GM12878 (cell line): Measurements from ENCODE around the gene EEF1G. TPM values are rescaled to one million over a fixed set of nuclear protein-coding genes. Genes with fewer than 3 reads are reported as not detected.

Experiments used
- CREB1 ChIP-seq: IDR thresholded peaks from 2 replicates; pipeline ENCODE4 v1.6.1; 2012; ENCODE audit warnings: low read depth, mild to moderate bottlenecking, inconsistent platforms
- CTCF ChIP-seq, 3 experiments: IDR thresholded peaks in 2 of 3; conservative IDR thresholded peaks in 1 of 3; 2 replicates each; pipeline ENCODE4 v1.5.1; 2011; ENCODE audit warnings: low read depth in 3 of 3, low read length in 3 of 3, mild to moderate bottlenecking in 3 of 3, control low read depth in 2 of 3, moderate library complexity in 2 of 3, inconsistent platforms in 1 of 3, mixed read lengths in 1 of 3; ENCODE audit not compliant: control insufficient read depth in 2 of 3, insufficient read depth in 1 of 3; ENCODE audit errors: extremely low read depth in 1 of 3
- DPF2 ChIP-seq: fragments of 450-650 bp; IDR thresholded peaks from 2 replicates; pipeline ENCODE4 v1.6.1; 2017; ENCODE audit warnings: mild to moderate bottlenecking
- EGR1 ChIP-seq, 2 experiments: IDR thresholded peaks; 1 replicate in 1 of 2; 2 replicates in 1 of 2; pipeline ENCODE4 v1.6.1; 2011 to 2012; ENCODE audit warnings: low read depth in 2 of 2, low read length in 2 of 2, borderline replicate concordance in 1 of 2, mild to moderate bottlenecking in 1 of 2, moderate library complexity in 1 of 2
- HDAC6 ChIP-seq: fragments of 200-600 bp; sonication (generic); IDR thresholded peaks from one replicate; pipeline ENCODE4 v1.8.0; 2017; ENCODE audit warnings: antibody characterized with exemption; ENCODE audit not compliant: unreplicated experiment
- IRF4 ChIP-seq: IDR thresholded peaks from 2 replicates; pipeline ENCODE4 v1.6.1; 2011; ENCODE audit warnings: low read depth, low read length
- JUNB ChIP-seq: IDR thresholded peaks from 2 replicates; pipeline ENCODE4 v1.6.1; 2016; ENCODE audit warnings: antibody characterized with exemption, mild to moderate bottlenecking
- LARP7 ChIP-seq: fragments of 450-650 bp; IDR thresholded peaks from 2 replicates; pipeline ENCODE4 v1.6.1; 2017; ENCODE audit warnings: mild to moderate bottlenecking
- NBN ChIP-seq: fragments of 450-650 bp; IDR thresholded peaks from 2 replicates; pipeline ENCODE4 v1.6.1; 2016
- NFIC ChIP-seq: IDR thresholded peaks from 2 replicates; pipeline ENCODE4 v1.6.1; 2012; ENCODE audit warnings: low read depth, mild to moderate bottlenecking, inconsistent platforms, low read length, moderate library complexity
- SMARCA5 ChIP-seq: fragments of 450-650 bp; IDR thresholded peaks from 2 replicates; pipeline ENCODE4 v1.6.1; 2017; ENCODE audit warnings: mild to moderate bottlenecking
- SPI1 ChIP-seq: IDR thresholded peaks from 2 replicates; pipeline ENCODE4 v1.6.1; 2011; ENCODE audit warnings: low read depth, mild to moderate bottlenecking, low read length, moderate library complexity, borderline replicate concordance; ENCODE audit not compliant: insufficient read depth
- STAT3 ChIP-seq: IDR thresholded peaks from 2 replicates; pipeline ENCODE4 v1.6.1; 2011; ENCODE audit warnings: low read depth, low read length, improper control_type of control experiment
- ZNF24 ChIP-seq: fragments of 450-650 bp; IDR thresholded peaks from 2 replicates; pipeline ENCODE4 v1.6.1; 2017; ENCODE audit warnings: antibody characterized with exemption, mild to moderate bottlenecking
- polyA plus RNA-seq, 11 experiments: library from polyadenylated mRNA; depleted of rRNA in 4 of 11; unstranded in 6 of 11; stranded (reverse) in 5 of 11; fragments of >200 nt; fragmentation: Nextera tagmentation in 4 of 11; fragmentation: Illumina TruSeq in 1 of 11; extraction: Ambion mirVana in 4 of 11; extraction: Trizol in 1 of 11; gene quantifications; 1 replicate in 1 of 11; 2 replicates in 10 of 11; pipeline versions ENCODE4 v1.2.1 to v1.2.3, GENCODE V29; 2011 to 2016; ENCODE audit warnings: inconsistent platforms in 2 of 11, missing spikeins in 2 of 11, low read depth in 1 of 11
- total RNA-seq, 4 experiments: library from RNA; depleted of rRNA in 3 of 4; stranded (reverse); fragments of >200 nt in 3 of 4; fragmentation: Illumina TruSeq in 1 of 4; extraction: Trizol in 1 of 4; gene quantifications; 2 replicates each; pipeline versions ENCODE4 v1.2.1 to v1.2.3, GENCODE V29; 2013 to 2021
- TF ChIP-seq, protein P1 (sequence below): fragments of 150-350 bp; IDR thresholded peaks from 2 replicates; pipeline ENCODE4 v1.6.1; 2014; ENCODE audit warnings: mild to moderate bottlenecking, low read depth, low read length
- TF ChIP-seq, protein P2 (sequence below): fragments of 450-650 bp; IDR thresholded peaks from 2 replicates; pipeline ENCODE4 v1.6.1; 2017; ENCODE audit warnings: mild to moderate bottlenecking, moderate library complexity

The EEF1G gene
- total and polyA plus RNA-seq, 10 of the 15 experiments (the other 5 are each of a cell fraction or from before 2014, with no cell fraction given) = 850 to 2,739 (median 2,277) TPM

- TF ChIP-seq CREB1 (no peak), EGR1 (IDR thresholded peaks at IDR 0.05; ENCODE audit: borderline replicate concordance in 1 of 2, low read depth in 2 of 2, low read length in 2 of 2) (peak in 1 of 2 experiments; percentile 50; a peak in 1 of 3 replicates), SPI1 (no peak), JUNB (no peak), DPF2 (0 out of 2 replicates have a peak, but pooled peaks have one; percentile 61), LARP7 (0 out of 2 replicates have a peak, but pooled peaks have one; percentile 30), NBN (no peak), STAT3 (no peak), NFIC (no peak), HDAC6 (no peak), SMARCA5 (0 out of 2 replicates have a peak, but pooled peaks have one; percentile 48), IRF4 (no peak), CTCF (IDR thresholded peaks at IDR 0.05 in 2 of 3, conservative IDR thresholded peaks at IDR 0.05 in 1 of 3; ENCODE audit: control insufficient read depth in 2 of 3, extremely low read depth in 1 of 3, insufficient read depth in 1 of 3, low read depth in 3 of 3, low read length in 3 of 3) (0 out of 6 replicates have a peak, but pooled peaks of 1 of the 3 experiments have one; percentile 2), ZNF24 (no peak)
- TF ChIP-seq, protein P1, sequence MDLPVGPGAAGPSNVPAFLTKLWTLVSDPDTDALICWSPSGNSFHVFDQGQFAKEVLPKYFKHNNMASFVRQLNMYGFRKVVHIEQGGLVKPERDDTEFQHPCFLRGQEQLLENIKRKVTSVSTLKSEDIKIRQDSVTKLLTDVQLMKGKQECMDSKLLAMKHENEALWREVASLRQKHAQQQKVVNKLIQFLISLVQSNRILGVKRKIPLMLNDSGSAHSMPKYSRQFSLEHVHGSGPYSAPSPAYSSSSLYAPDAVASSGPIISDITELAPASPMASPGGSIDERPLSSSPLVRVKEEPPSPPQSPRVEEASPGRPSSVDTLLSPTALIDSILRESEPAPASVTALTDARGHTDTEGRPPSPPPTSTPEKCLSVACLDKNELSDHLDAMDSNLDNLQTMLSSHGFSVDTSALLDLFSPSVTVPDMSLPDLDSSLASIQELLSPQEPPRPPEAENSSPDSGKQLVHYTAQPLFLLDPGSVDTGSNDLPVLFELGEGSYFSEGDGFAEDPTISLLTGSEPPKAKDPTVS = no peak
- TF ChIP-seq, protein P2, sequence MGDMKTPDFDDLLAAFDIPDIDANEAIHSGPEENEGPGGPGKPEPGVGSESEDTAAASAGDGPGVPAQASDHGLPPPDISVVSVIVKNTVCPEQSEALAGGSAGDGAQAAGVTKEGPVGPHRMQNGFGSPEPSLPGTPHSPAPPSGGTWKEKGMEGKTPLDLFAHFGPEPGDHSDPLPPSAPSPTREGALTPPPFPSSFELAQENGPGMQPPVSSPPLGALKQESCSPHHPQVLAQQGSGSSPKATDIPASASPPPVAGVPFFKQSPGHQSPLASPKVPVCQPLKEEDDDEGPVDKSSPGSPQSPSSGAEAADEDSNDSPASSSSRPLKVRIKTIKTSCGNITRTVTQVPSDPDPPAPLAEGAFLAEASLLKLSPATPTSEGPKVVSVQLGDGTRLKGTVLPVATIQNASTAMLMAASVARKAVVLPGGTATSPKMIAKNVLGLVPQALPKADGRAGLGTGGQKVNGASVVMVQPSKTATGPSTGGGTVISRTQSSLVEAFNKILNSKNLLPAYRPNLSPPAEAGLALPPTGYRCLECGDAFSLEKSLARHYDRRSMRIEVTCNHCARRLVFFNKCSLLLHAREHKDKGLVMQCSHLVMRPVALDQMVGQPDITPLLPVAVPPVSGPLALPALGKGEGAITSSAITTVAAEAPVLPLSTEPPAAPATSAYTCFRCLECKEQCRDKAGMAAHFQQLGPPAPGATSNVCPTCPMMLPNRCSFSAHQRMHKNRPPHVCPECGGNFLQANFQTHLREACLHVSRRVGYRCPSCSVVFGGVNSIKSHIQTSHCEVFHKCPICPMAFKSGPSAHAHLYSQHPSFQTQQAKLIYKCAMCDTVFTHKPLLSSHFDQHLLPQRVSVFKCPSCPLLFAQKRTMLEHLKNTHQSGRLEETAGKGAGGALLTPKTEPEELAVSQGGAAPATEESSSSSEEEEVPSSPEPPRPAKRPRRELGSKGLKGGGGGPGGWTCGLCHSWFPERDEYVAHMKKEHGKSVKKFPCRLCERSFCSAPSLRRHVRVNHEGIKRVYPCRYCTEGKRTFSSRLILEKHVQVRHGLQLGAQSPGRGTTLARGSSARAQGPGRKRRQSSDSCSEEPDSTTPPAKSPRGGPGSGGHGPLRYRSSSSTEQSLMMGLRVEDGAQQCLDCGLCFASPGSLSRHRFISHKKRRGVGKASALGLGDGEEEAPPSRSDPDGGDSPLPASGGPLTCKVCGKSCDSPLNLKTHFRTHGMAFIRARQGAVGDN = peak; percentile 64; the same call in 1 of the 2 replicates
Measured at GRCh38 chr11:62546244-62546928, 27.3 kb downstream of the EEF1G start, which contains the start of gene AHNAK (continued).
